HG02885 (cell line): ENCODE results near the gene MED13L.

Experiments used
- ATAC-seq: cut with Tn5 transposase; IDR thresholded peaks from one replicate; pipeline ENCODE4 v1.9.1; 2021; ENCODE audit warnings: mild to moderate bottlenecking; ENCODE audit not compliant: unreplicated experiment, poor library complexity

The MED13L gene

GRCh38 chr12:116277467-116278278 is at the start of gene MED13L:
Gene MED13L (minus strand): TSS chr12:116277693. CDS start chr12:116277131, 562 bp downstream.
- peak; percentile 88 for ATAC-seq

- peak; percentile 81 for ATAC-seq
These were observed 47.8 kb upstream of the MED13L start for GRCh38 chr12:116325336-116325664.

- peak; percentile 21 for ATAC-seq
These were observed 47.3 kb upstream of the MED13L start for GRCh38 chr12:116324654-116325335.

GRCh38 chr12:116323406-116324386 is 46.2 kb upstream of the MED13L start:
- ATAC-seq = no peak

GRCh38 chr12:116321913-116322312 is 44.4 kb upstream of the MED13L start:
- no peak for ATAC-seq

GRCh38 chr12:116320791-116321217 is 43.3 kb upstream of the MED13L start:
- ATAC-seq = no peak

GRCh38 chr12:116319898-116320621 is 42.6 kb upstream of the MED13L start:
- no peak for ATAC-seq

GRCh38 chr12:116319233-116319897 is 41.9 kb upstream of the MED13L start:
- no peak for ATAC-seq

GRCh38 chr12:116318576-116319232 is 41.2 kb upstream of the MED13L start:
- no peak for ATAC-seq

- no peak for ATAC-seq
These were observed 40.6 kb upstream of the MED13L start for GRCh38 chr12:116317986-116318575.

- no peak for ATAC-seq
These were observed 39.6 kb upstream of the MED13L start for GRCh38 chr12:116317139-116317538.

GRCh38 chr12:116314477-116314876 is 37.0 kb upstream of the MED13L start:
- ATAC-seq = no peak

- no peak for ATAC-seq
These were observed 35.9 kb upstream of the MED13L start for GRCh38 chr12:116313194-116313927.

GRCh38 chr12:116310082-116310481 is 32.6 kb upstream of the MED13L start:
- no peak for ATAC-seq

- no peak for ATAC-seq
These were observed 31.9 kb upstream of the MED13L start for GRCh38 chr12:116309343-116309742.

GRCh38 chr12:116308647-116309046 is 31.2 kb upstream of the MED13L start:
- ATAC-seq = no peak

GRCh38 chr12:116306968-116307367 is 29.5 kb upstream of the MED13L start:
- no peak for ATAC-seq

- no peak for ATAC-seq
These were observed 29.0 kb upstream of the MED13L start for GRCh38 chr12:116306506-116306905.
